ENCODE measurements around the gene PAFAH1B2. TPM values are rescaled to one million over a fixed set of nuclear protein-coding genes. Genes with fewer than 3 reads are reported as not detected.

Gene PAFAH1B2
- polyA plus RNA-seq, 1 donor from 2014 or later, result 85.9 TPM

DNA sequence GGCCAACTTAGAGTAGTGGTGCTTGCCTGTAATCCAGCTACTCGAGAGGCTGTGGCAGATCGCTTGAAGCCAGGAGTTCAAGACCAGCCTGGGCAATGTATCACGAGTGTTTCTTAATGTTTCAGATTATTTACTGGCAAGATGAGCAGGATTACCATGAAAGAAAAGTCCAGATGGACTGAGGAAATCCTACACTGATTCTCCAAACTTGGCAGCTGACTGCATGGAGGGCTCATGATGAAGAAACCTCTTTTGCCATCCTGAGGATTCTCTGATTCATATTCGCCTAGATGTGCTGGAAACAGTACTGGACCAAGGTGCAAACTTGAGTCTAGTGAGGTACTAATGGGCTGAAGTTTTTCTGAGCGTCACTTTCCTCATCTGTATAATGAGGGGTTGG lies 31.7 kb downstream of the PAFAH1B2 start:
- no peak overlapping the region for H3K4me2 ChIP-seq (ENCODE audit: low read length)
- H3K9ac ChIP-seq (ENCODE audit: low read length), result no peak overlapping the region
- H3K27ac ChIP-seq (ENCODE audit: low read length), result no peak overlapping the region
- no peak overlapping the region for H3K4me3 ChIP-seq (ENCODE audit: low read length)
- H3K79me2 ChIP-seq (replicated peaks; ENCODE audit: insufficient read depth, low read length), result no peaks in the 10 kb centered on the region
- H4K20me1 ChIP-seq (ENCODE audit: insufficient read depth), result no peaks in the 10 kb centered on the region
- no peaks in the 10 kb centered on the region for H3K36me3 ChIP-seq (ENCODE audit: insufficient read depth, low read length)
- H3K9me2 ChIP-seq (ENCODE audit: insufficient read depth, low read length), result no peaks in the 10 kb centered on the region
- TF ChIP-seq EP300 (conservative IDR thresholded peaks at IDR 0.05; ENCODE audit: poor library complexity, severe bottlenecking), result no peak
- no peak for TF ChIP-seq RAD21 (conservative IDR thresholded peaks at IDR 0.05)
- no peak for TF ChIP-seq POLR2AphosphoS5 (IDR thresholded peaks at IDR 0.05)
- no peak for TF ChIP-seq MXI1 (conservative IDR thresholded peaks at IDR 0.05; ENCODE audit: poor library complexity, severe bottlenecking)
- no peak for TF ChIP-seq EZH2 (IDR thresholded peaks at IDR 0.05; ENCODE audit: borderline replicate concordance, insufficient read depth, low read length, poor library complexity, severe bottlenecking)
- no peak for TF ChIP-seq TAF1 (IDR thresholded peaks at IDR 0.05; ENCODE audit: low read depth)
- TF ChIP-seq, protein P1, sequence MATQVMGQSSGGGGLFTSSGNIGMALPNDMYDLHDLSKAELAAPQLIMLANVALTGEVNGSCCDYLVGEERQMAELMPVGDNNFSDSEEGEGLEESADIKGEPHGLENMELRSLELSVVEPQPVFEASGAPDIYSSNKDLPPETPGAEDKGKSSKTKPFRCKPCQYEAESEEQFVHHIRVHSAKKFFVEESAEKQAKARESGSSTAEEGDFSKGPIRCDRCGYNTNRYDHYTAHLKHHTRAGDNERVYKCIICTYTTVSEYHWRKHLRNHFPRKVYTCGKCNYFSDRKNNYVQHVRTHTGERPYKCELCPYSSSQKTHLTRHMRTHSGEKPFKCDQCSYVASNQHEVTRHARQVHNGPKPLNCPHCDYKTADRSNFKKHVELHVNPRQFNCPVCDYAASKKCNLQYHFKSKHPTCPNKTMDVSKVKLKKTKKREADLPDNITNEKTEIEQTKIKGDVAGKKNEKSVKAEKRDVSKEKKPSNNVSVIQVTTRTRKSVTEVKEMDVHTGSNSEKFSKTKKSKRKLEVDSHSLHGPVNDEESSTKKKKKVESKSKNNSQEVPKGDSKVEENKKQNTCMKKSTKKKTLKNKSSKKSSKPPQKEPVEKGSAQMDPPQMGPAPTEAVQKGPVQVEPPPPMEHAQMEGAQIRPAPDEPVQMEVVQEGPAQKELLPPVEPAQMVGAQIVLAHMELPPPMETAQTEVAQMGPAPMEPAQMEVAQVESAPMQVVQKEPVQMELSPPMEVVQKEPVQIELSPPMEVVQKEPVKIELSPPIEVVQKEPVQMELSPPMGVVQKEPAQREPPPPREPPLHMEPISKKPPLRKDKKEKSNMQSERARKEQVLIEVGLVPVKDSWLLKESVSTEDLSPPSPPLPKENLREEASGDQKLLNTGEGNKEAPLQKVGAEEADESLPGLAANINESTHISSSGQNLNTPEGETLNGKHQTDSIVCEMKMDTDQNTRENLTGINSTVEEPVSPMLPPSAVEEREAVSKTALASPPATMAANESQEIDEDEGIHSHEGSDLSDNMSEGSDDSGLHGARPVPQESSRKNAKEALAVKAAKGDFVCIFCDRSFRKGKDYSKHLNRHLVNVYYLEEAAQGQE (IDR thresholded peaks at IDR 0.05; ENCODE audit: borderline replicate concordance), result no peak
- no peak for TF ChIP-seq SMC3 (conservative IDR thresholded peaks at IDR 0.05; ENCODE audit: poor library complexity)
- TF ChIP-seq, protein P2, sequence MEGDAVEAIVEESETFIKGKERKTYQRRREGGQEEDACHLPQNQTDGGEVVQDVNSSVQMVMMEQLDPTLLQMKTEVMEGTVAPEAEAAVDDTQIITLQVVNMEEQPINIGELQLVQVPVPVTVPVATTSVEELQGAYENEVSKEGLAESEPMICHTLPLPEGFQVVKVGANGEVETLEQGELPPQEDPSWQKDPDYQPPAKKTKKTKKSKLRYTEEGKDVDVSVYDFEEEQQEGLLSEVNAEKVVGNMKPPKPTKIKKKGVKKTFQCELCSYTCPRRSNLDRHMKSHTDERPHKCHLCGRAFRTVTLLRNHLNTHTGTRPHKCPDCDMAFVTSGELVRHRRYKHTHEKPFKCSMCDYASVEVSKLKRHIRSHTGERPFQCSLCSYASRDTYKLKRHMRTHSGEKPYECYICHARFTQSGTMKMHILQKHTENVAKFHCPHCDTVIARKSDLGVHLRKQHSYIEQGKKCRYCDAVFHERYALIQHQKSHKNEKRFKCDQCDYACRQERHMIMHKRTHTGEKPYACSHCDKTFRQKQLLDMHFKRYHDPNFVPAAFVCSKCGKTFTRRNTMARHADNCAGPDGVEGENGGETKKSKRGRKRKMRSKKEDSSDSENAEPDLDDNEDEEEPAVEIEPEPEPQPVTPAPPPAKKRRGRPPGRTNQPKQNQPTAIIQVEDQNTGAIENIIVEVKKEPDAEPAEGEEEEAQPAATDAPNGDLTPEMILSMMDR (IDR thresholded peaks at IDR 0.05; ENCODE audit: poor library complexity, severe bottlenecking), result no peak
- H2AFZ ChIP-seq (ENCODE audit: low read depth, low read length), result no peak overlapping the region
- H3F3A ChIP-seq (ENCODE audit: insufficient read depth, low read length, poor library complexity, severe bottlenecking), result no peaks in the 10 kb centered on the region
- no peaks in the 10 kb centered on the region for H3K9me3 ChIP-seq (ENCODE audit: low read length)
- no peaks in the 10 kb centered on the region for H3K27me3 ChIP-seq (ENCODE audit: insufficient read depth, low read depth, low read length)

DNA sequence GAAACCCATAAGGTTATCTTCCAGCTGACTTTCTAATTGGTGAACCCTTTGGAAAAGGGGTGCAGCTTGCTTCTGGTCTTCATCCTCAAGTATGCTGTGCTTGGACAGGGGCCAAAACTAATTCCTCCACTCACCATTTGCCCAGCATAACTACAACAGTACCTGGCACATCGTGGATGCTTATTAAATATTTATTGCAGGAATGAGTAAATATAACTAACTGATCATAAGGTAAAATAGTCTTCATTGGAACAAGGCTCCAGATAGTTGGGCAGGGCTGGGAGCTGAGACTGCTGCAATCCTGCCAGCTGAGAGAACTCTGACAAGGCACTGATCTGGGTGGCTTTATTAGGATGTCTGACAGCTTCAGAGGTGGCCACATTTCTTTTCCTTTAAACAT lies 32.1 kb downstream of the PAFAH1B2 start:
- Histone ChIP-seq H3K4me3 (ENCODE audit: low read length) (no peak overlapping the region), H3K9me2 (ENCODE audit: insufficient read depth, low read length) (no peaks in the 10 kb centered on the region), H3K79me2 (replicated peaks; ENCODE audit: insufficient read depth, low read length) (no peaks in the 10 kb centered on the region), H3K36me3 (ENCODE audit: insufficient read depth, low read length) (no peaks in the 10 kb centered on the region), H4K20me1 (ENCODE audit: insufficient read depth) (no peaks in the 10 kb centered on the region), H3K27me3 (ENCODE audit: insufficient read depth, low read depth, low read length) (no peaks in the 10 kb centered on the region), H3F3A (ENCODE audit: insufficient read depth, low read length, poor library complexity, severe bottlenecking) (no peaks in the 10 kb centered on the region), H3K27ac (ENCODE audit: low read length) (no peak overlapping the region), H3K9ac (ENCODE audit: low read length) (no peak overlapping the region), H3K9me3 (ENCODE audit: low read length) (no peaks in the 10 kb centered on the region), H3K4me2 (ENCODE audit: low read length) (no peak overlapping the region), H2AFZ (ENCODE audit: low read depth, low read length) (no peak overlapping the region)
- TF ChIP-seq MXI1 (conservative IDR thresholded peaks at IDR 0.05; ENCODE audit: poor library complexity, severe bottlenecking) (no peak), EZH2 (IDR thresholded peaks at IDR 0.05; ENCODE audit: borderline replicate concordance, insufficient read depth, low read length, poor library complexity, severe bottlenecking) (no peak), POLR2AphosphoS5 (IDR thresholded peaks at IDR 0.05) (no peak), EP300 (conservative IDR thresholded peaks at IDR 0.05; ENCODE audit: poor library complexity, severe bottlenecking) (no peak), SMC3 (conservative IDR thresholded peaks at IDR 0.05; ENCODE audit: poor library complexity) (no peak)
- TF ChIP-seq, protein P2 (IDR thresholded peaks at IDR 0.05; ENCODE audit: poor library complexity, severe bottlenecking), result no peak
- TF ChIP-seq, protein P1 (IDR thresholded peaks at IDR 0.05; ENCODE audit: borderline replicate concordance), result no peak
